ENCODE results near the gene FOXK2. TPM values are rescaled to one million over a fixed set of nuclear protein-coding genes. Genes with fewer than 3 reads are reported as not detected.

The FOXK2 gene
- total RNA-seq, 1 donor from 2014 or later = 97.4 TPM

DNA sequence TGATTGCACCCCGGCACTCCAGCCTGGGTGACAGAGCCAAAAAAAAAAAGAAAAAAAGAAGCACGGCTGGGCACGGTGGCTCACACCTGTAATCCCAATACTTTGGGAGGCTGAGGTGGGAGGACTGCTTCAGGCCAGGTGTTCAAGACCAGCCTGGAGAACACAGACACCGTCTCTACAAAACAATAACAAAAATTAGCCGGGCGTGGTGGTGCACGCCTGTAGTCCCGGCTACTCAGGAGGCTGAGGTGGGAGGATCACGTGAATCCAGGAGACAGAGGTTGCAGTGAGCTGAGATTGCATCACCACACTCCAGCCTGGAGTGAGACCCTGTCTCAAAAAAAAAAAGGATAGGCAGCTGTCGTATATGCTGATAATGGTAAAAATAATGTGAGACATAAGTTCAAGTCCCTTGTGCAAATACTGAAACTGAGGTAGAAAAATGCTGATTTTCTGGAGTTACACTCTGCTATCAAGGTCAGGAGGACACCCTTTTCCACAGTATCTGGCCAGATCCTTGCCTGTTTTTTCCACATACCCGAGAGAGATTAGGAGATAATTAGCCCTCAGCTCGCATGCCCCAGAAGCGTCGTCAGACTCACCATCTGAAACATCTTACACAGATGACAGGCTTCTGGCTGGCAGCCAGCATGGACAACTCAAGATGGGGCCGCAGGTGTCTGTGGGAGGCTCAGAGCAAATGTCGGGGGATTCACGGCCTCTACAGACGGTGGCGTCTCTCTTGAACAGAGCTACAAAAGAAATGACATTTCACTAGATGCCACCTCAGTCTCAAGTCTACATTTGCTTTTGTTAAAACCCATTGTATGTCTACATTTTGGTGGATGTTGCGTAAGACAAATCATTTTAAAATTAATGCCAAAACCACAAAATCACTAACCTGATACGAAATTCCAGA, 91.9 kb downstream of the FOXK2 start:
- Mint-ChIP-seq H3K4me1 (no peaks in the 10 kb centered on the region), H3K4me3 (no peak overlapping the region), H3K36me3 (ENCODE audit: low read depth) (peaks cover 42% of the 10 kb centered on the region), H3K27me3 (no peaks in the 10 kb centered on the region), H3K27ac (no peak overlapping the region), H3K9me3 (no peaks in the 10 kb centered on the region)
- intact Hi-C loops (cut with micrococcal nuclease) = no loop called here
- no peak for DNase-seq

DNA sequence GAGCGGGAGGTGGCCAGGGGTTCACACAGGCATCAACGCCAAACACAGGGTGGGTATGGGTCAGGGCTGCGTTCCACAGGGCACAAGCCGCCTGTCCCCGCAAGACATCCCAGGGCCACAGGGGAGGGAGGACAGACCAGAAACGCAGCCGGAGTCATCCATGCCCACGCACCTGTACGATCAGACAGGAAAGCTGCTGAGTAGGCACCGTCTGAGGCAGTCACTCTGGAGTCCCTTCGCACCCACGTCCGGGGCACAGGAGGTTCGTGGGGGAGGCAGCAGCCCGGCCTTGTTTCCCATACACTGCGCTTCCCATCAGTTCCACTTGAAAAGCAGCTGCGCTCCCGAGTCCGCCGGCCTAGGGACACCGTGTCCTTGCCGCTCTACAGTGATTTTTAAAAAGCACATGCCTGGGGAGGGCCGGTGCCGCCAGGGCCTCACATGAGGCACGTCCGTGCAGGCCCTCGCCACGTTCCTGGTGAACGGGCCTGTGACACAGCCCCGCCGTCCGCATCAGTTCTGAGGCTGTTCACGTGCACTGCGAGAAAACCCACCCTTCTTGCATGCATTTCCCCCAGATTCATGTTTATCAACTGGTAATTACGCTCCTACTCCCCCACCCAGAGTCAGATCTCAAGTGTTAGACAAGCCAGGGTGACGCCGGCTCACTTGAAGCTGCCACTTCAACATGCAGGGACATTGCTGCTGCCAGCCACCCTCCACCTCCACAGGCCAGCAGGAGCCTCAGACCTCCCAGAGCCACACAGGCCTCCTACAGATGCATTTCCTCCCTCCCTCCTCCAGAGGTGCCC, 94.0 kb downstream of the FOXK2 start:
- Mint-ChIP-seq H3K27me3 (no peaks in the 10 kb centered on the region), H3K36me3 (ENCODE audit: low read depth) (peaks cover 47% of the 10 kb centered on the region), H3K4me1 (no peaks in the 10 kb centered on the region), H3K4me3 (no peak overlapping the region), H3K9me3 (no peaks in the 10 kb centered on the region), H3K27ac (peak overlapping the region; percentile 29)
- no peak for DNase-seq
- intact Hi-C loops (cut with micrococcal nuclease) = no loop called here

DNA sequence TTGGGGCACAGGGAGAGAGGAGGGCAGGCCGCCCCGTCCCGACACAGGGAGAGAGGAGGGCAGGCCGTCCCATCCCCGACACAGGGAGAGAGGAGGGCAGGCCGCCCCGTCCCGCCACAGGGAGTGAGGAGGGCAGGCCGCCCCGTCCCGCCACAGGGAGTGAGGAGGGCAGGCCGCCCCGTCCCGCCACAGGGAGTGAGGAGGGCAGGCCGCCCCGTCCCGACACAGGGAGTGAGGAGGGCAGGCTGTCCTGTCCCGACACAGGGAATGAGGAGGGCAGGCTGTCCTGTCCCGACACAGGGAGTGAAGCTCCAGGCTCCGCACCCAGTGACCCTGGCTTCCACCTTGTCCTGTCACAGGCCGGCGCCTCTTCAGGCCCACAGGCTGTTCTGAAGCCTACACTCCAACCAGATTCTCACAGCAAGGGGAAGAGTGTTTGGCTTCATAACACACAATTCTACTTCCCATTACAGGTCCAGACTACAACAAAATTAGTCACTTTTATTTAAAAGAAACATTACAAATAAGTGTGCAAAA, 94.6 kb downstream of the FOXK2 start:
- Mint-ChIP-seq H3K27ac (no peak overlapping the region), H3K27me3 (no peaks in the 10 kb centered on the region), H3K4me1 (peaks cover 2% of the 10 kb centered on the region), H3K9me3 (no peaks in the 10 kb centered on the region), H3K36me3 (ENCODE audit: low read depth) (peaks cover 49% of the 10 kb centered on the region), H3K4me3 (no peak overlapping the region)
- intact Hi-C loops (cut with micrococcal nuclease) = no loop called here
- no peak for DNase-seq

DNA sequence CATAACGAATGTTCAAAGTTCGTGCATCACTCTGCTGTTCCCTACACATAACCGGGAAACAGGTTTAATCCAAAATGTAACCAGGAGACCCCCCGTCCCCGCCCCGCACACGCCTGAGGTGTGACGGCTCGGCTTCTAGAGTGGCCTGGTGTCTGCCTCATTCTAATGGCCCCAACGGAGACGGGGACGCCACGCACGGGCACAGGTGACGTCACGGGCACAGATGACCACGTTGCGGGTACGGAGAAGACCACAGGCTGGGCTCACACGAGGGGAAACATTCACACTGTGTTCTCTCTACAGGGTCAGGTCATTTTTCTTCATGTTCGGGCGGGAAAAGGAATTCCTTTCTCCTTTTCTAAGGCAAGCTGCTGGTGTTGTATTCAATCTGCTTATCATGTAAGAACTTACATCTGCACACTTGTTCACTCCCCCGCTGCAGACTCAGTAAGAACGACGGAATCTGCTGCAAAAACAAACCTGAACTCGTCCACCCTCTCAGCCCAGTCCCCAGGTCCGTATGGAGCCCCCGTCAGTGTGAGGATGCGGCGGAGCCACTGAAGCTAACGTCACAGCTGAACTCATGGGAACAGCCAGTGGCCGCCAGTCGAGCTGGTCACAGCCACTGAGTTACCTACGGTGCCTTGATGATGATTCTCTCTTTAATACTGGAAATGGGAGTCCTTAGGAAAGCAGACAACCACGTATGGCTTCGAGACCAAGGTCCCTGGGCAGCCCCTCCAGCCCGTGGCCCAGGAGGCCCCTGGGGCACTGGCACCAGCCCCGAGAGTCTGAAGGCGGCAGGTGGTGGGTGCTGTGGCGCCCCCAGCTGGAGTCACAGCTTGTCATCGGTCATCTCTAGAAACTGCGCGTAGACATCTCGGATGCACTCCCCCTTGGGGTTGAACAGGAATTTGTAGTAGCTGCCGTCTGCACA, 95.8 kb downstream of the FOXK2 start:
- no peak overlapping the region for H3K4me3 Mint-ChIP-seq
- no peaks in the 10 kb centered on the region for H3K27me3 Mint-ChIP-seq
- peaks cover 2% of the 10 kb centered on the region for H3K4me1 Mint-ChIP-seq
- no peak overlapping the region for H3K27ac Mint-ChIP-seq
- intact Hi-C loops (cut with micrococcal nuclease) = no loop called here
- DNase-seq = no peak
- H3K9me3 Mint-ChIP-seq = no peaks in the 10 kb centered on the region
- H3K36me3 Mint-ChIP-seq (ENCODE audit: low read depth) = peaks cover 50% of the 10 kb centered on the region

DNA sequence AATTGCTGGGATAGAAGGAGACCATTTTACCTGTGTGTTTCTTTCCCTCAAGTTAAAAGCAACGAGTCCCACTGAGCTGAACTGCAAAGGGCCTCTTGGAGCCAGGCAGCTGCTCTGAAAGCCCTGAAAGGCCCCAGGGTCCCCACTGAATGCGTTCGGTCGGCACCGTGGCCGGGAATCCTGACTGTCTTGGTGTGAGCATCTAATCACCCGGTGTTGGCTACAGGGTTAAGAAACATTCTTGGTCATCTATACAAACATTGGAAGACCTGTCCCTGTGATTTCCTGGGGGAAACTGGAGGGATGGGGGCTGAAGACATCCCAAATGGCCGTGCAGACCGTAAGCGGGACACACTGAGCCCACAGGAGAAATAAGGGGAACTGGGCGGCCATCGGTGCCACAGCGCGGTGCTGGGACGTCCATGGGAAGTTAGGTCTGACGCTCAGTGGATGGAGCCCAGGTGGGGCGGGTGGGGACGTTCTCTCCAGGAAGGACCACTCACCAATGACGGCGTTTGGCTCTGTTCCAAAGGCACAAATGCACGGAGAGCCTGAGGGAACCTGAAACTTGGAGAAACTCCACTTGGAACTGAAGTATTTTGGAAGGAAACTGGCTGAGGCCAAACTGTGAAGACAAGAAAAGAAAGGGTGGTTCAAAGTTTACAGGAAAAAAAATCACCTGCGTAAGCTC, 96.6 kb downstream of the FOXK2 start:
- intact Hi-C loops (cut with micrococcal nuclease) = no loop called here
- Mint-ChIP-seq H3K27ac (no peak overlapping the region), H3K9me3 (no peaks in the 10 kb centered on the region), H3K36me3 (ENCODE audit: low read depth) (peaks cover 57% of the 10 kb centered on the region), H3K4me3 (no peak overlapping the region), H3K27me3 (no peaks in the 10 kb centered on the region), H3K4me1 (peaks cover 2% of the 10 kb centered on the region)
- no peak for DNase-seq

DNA sequence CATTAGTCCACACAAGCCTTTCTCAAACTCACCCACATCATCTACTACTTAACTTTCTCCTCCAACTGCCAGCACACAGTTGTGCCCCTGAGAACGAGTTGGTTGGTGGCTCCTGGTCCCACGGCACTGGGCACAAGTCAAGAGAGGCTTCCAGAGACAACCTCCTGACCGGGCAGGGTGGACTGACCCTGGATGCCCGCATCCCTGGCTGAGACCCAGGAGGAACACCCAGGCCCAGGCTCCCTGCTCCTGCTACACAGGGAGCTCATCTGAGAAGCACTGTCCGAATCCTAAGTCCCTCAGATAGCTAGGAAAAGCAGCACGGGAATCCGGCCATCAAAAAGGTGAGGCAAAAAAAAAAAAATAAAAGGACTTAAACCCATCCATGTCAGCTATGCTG, 99.7 kb downstream of the FOXK2 start:
- DNase-seq = no peak
- peak overlapping the region; percentile 26 for H3K27ac Mint-ChIP-seq
- H3K4me3 Mint-ChIP-seq = no peak overlapping the region
- H3K36me3 Mint-ChIP-seq (ENCODE audit: low read depth) = peaks cover 71% of the 10 kb centered on the region
- H3K4me1 Mint-ChIP-seq = peaks cover 2% of the 10 kb centered on the region
- no peaks in the 10 kb centered on the region for H3K27me3 Mint-ChIP-seq
- H3K9me3 Mint-ChIP-seq = no peaks in the 10 kb centered on the region
- intact Hi-C loops (cut with micrococcal nuclease) = no loop called here

DNA sequence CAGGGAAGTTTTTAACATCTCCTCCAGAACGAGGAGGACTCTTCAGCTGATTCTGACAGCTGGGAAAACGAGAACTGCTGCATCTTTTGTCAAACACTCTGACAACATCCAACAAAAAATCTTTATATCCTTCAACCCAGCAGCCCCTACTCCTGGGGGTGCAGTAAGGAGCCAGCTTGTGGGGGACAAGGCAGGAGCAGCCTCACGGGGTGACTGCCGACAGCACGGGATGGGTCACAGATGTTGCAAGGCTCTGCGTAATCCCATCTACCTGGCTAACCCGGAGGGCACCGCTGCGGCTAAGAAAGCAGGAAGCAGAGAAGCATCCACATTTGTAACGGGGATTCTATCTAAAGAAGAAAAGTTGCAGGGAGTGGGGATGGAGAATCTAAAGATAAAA, 100.1 kb downstream of the FOXK2 start:
- no peak overlapping the region for H3K4me3 Mint-ChIP-seq
- intact Hi-C loops (cut with micrococcal nuclease) = no loop called here
- peaks cover 2% of the 10 kb centered on the region for H3K4me1 Mint-ChIP-seq
- H3K9me3 Mint-ChIP-seq = no peaks in the 10 kb centered on the region
- no peaks in the 10 kb centered on the region for H3K27me3 Mint-ChIP-seq
- H3K36me3 Mint-ChIP-seq (ENCODE audit: low read depth) = peaks cover 70% of the 10 kb centered on the region
- peak overlapping the region; percentile 60 for H3K27ac Mint-ChIP-seq
- no peak for DNase-seq

DNA sequence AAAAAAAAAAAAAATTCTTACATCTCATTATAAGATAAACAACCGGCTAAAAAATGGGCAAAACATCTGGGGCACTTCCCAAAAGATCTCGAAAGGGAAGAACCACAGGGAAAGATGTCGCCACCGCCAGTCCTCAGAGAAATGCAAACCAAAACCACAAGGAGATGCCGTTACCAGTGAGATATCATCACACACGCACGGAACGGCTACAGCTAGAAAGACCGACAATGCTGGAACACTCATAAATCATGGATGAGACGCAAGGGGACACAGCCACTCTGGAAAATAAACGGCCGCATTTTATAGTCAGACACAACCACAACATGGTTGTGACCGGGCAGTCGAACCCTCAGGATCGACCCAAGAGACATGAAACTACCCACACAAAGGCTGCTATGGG, 104.2 kb downstream of the FOXK2 start:
- Mint-ChIP-seq H3K36me3 (ENCODE audit: low read depth) (peaks cover 63% of the 10 kb centered on the region), H3K27me3 (no peaks in the 10 kb centered on the region), H3K4me3 (no peak overlapping the region), H3K4me1 (peaks cover 4% of the 10 kb centered on the region), H3K27ac (no peak overlapping the region), H3K9me3 (no peaks in the 10 kb centered on the region)
- no peak for DNase-seq
- intact Hi-C loops (cut with micrococcal nuclease) = no loop called here

DNA sequence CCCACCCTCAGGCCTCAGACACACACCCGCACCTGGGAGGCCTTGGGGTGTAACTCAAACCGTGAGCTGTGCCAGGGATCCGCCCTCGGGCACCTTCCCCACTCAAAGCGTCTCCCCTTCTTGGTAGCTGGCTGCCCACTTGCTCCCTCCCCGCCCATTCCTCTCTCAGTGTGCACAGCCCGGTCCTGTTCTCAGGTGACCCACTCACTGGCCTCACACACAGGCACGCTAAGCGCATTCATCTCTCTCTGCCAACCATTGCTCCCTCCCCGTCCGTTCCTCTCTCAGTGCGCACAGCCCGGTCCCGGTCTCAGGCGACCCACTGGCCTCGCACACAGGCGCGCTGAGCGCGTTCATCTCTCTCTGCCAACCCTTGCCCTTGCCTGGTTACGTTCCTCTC, 107.9 kb downstream of the FOXK2 start:
- intact Hi-C loops (cut with micrococcal nuclease) = no loop called here

DNA sequence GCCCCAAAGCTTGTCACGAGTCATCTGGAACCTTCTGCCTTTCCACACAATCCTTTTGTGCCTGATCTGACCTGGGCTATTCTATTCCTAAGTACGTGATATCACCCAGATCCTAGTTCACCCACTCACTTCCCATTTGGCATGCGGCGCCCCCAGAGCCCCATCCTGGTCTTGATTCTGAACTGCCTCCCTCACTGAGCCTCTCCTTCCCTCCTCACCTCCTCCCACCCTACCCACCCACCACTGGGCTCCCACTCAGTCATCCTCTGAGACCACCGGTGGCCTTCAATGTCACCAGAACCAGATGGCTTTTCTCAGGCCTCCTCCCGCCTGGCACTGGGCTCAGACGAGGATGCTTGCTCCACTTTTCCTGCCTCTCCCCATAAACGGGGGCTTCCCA, 110.2 kb downstream of the FOXK2 start:
- no peak overlapping the region for H3K27ac Mint-ChIP-seq
- peaks cover 46% of the 10 kb centered on the region for H3K36me3 Mint-ChIP-seq (ENCODE audit: low read depth)
- no peaks in the 10 kb centered on the region for H3K9me3 Mint-ChIP-seq
- no peaks in the 10 kb centered on the region for H3K27me3 Mint-ChIP-seq
- intact Hi-C loops (cut with micrococcal nuclease) = no loop called here
- DNase-seq = no peak
- H3K4me1 Mint-ChIP-seq = peaks cover 12% of the 10 kb centered on the region
- no peak overlapping the region for H3K4me3 Mint-ChIP-seq

More for the DNA sequence above, 107.9 kb downstream of the FOXK2 start:
- no peak for DNase-seq
- Mint-ChIP-seq H3K4me1 (peaks cover 7% of the 10 kb centered on the region), H3K36me3 (ENCODE audit: low read depth) (peaks cover 52% of the 10 kb centered on the region), H3K27ac (peak overlapping the region; percentile 16), H3K9me3 (no peaks in the 10 kb centered on the region), H3K4me3 (no peak overlapping the region), H3K27me3 (no peaks in the 10 kb centered on the region)

DNA sequence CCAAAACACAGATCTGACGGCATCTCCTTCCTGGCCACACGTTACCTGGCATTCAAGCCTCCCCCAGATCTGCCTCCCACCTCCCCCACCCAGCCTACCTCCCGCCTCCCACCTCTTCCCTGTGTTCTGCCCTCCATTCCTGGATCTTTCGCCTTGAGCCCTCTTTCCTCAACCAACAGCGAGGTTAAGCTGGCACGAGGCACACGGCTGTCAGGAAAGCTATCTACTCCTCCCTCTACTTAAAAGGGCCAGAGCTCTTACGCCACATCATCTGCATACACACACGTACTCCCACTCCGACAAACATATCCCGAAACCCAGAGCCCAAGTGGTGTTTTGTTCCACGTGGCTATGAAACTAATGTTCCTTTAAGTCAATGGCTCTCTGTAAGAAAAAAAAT, 110.7 kb downstream of the FOXK2 start:
- peaks cover 12% of the 10 kb centered on the region for H3K4me1 Mint-ChIP-seq
- no peaks in the 10 kb centered on the region for H3K27me3 Mint-ChIP-seq
- no peaks in the 10 kb centered on the region for H3K9me3 Mint-ChIP-seq
- peak overlapping the region; percentile 45 for H3K27ac Mint-ChIP-seq
- no peak for DNase-seq
- H3K4me3 Mint-ChIP-seq = no peak overlapping the region
- H3K36me3 Mint-ChIP-seq (ENCODE audit: low read depth) = peaks cover 43% of the 10 kb centered on the region
- intact Hi-C loops (cut with micrococcal nuclease) = no loop called here

DNA sequence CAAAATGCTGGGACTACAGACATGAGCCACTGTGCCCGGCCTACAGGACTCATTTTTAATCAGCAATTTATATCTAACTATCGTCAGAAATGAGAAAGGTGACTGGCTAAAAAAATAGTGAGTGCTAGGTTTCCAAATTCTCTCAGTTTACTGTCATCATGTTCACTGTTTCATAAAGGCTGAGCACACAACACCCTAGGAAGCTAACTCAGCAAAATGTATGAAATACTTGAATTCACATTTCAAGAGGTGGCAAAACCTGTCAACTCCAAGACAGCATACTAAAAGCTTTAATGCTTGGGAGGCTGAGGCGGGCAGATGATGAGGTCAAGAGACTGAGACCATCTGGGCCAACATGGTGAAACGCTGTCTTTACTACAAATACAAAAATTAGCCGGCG, 112.0 kb downstream of the FOXK2 start:
- DNase-seq = no peak
- Mint-ChIP-seq H3K27ac (no peak overlapping the region), H3K9me3 (no peaks in the 10 kb centered on the region), H3K4me3 (no peak overlapping the region), H3K4me1 (peaks cover 12% of the 10 kb centered on the region), H3K27me3 (no peaks in the 10 kb centered on the region), H3K36me3 (ENCODE audit: low read depth) (peaks cover 42% of the 10 kb centered on the region)
- intact Hi-C loops (cut with micrococcal nuclease) = no loop called here

DNA sequence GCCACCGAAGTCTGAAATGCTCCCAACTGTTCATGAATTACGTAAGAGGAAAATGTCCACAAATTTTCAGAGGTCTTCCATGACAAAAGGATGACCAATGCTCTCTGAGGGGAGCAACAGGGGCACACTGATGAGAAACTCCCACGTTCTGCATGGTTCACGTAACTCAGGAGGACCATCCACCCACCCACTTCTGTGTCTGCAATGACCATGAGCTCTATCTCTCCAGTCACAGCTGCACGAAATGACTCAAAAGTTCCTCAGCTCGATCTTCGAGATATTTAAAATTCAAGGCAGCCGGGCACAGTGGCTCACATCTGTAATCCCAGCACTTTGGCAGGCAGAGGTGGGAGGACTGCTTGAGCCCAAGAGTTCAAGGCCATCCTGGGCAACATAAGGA, 112.9 kb downstream of the FOXK2 start:
- peaks cover 44% of the 10 kb centered on the region for H3K36me3 Mint-ChIP-seq (ENCODE audit: low read depth)
- DNase-seq = no peak
- intact Hi-C loops (cut with micrococcal nuclease) = no loop called here
- no peak overlapping the region for H3K27ac Mint-ChIP-seq
- peaks cover 19% of the 10 kb centered on the region for H3K4me1 Mint-ChIP-seq
- no peak overlapping the region for H3K4me3 Mint-ChIP-seq
- no peaks in the 10 kb centered on the region for H3K9me3 Mint-ChIP-seq
- no peaks in the 10 kb centered on the region for H3K27me3 Mint-ChIP-seq
